RWPE1 (cell line): Measurements from ENCODE around the gene ERGIC3.

Experiments
- CTCF ChIA-PET: fragments of 350-600 bp; sonication (Branson Sonifier 250); formaldehyde crosslinking; extraction: SDS; loops from one replicate; lab custom pipeline; 2021; lab: Yijun Ruan, JAX
- POLR2A ChIA-PET: fragments of 400-600 bp; formaldehyde crosslinking; extraction: SDS; loops from one replicate; lab custom pipeline; 2020; ENCODE audit warnings: antibody characterized with exemption; ENCODE audit not compliant: low non-redundant PET; lab: Yijun Ruan, JAX
- DNase-seq: peaks from one replicate; pipeline ENCODE4 v3.0.0; 2012; ENCODE audit warnings: low spot score
- H3K27ac ChIP-seq: fragments of 450-650 bp; 2 replicates; pipeline ENCODE4 v1.5.1; 2017
- CTCF ChIP-seq: fragments of 450-650 bp; conservative IDR thresholded peaks from 2 replicates; pipeline ENCODE4 v1.5.1; 2017; ENCODE audit warnings: low read depth, mild to moderate bottlenecking

Gene ERGIC3

GRCh38 chr20:35575958-35576357, 34.1 kb downstream of the ERGIC3 start:
- CTCF ChIA-PET = no interaction called here
- no peak overlapping the region for H3K27ac ChIP-seq
- POLR2A ChIA-PET = no interaction called here
- peak; percentile 44 for DNase-seq
- TF ChIP-seq CTCF = no peak

GRCh38 chr20:35576816-35577215, 34.9 kb downstream of the ERGIC3 start:
- no peak for TF ChIP-seq CTCF
- CTCF ChIA-PET = interaction anchor here (0.5 to 1.1 kb wide), 2 partner anchors 16 to 262 kb away, joined by 3 read pairs; no protein-coding TSS in a partner anchor
- no peak for DNase-seq
- POLR2A ChIA-PET = no interaction called here
- no peak overlapping the region for H3K27ac ChIP-seq

GRCh38 chr20:35578469-35578868, 36.6 kb downstream of the ERGIC3 start:
- no peak overlapping the region for H3K27ac ChIP-seq
- DNase-seq = no peak
- ChIA-PET CTCF (interaction anchor here (0.8 to 1.0 kb wide), 2 partner anchors 17 to 376 kb away, joined by 3 read pairs; no protein-coding TSS in a partner anchor), POLR2A (no interaction called here)
- no peak for TF ChIP-seq CTCF

- DNase-seq = no peak
- ChIA-PET POLR2A (no interaction called here), CTCF (interaction anchor here (0.8 to 1.0 kb wide), 3 partner anchors 16 to 375 kb away, joined by 3 read pairs; no protein-coding TSS in a partner anchor)
- H3K27ac ChIP-seq = no peak overlapping the region
- no peak for TF ChIP-seq CTCF
Measured at GRCh38 chr20:35579196-35579595, 37.3 kb downstream of the ERGIC3 start.

- ChIA-PET POLR2A (no interaction called here), CTCF (interaction anchor here (0.5 to 0.6 kb wide), 2 partner anchors 497 to 965 kb away, joined by 3 read pairs; no protein-coding TSS in a partner anchor)
- TF ChIP-seq CTCF = no peak
- DNase-seq = no peak
- no peak overlapping the region for H3K27ac ChIP-seq
Measured at GRCh38 chr20:35582131-35582530, 40.3 kb downstream of the ERGIC3 start.

- POLR2A ChIA-PET = no interaction called here
- no peak overlapping the region for H3K27ac ChIP-seq
- CTCF ChIA-PET = interaction anchor here (0.5 to 0.6 kb wide), 2 partner anchors 103 to 966 kb away, joined by 3 to 5 read pairs; no protein-coding TSS in a partner anchor
- TF ChIP-seq CTCF = no peak
- DNase-seq = no peak
Measured at GRCh38 chr20:35582741-35583404, 41.0 kb downstream of the ERGIC3 start.
